Right lobe of liver (tissue), 6 donors: ENCODE measurements around the gene MOB2. TPM values are rescaled to one million over a fixed set of nuclear protein-coding genes. Genes with fewer than 3 reads are reported as not detected.
A peak's percentile ranks its signal among the peaks of the same experiment; 100 is the strongest.

Experiments
- ATAC-seq, 4 donors: fragments of 200-7000 bp; cut with Tn5 transposase; one replicate each; pipeline ENCODE4 v1.9.1; 2020; ENCODE audit warnings: mild to moderate bottlenecking in 4 of 4, moderate library complexity in 4 of 4
- DNase-seq, 3 donors: peaks; one replicate each; pipeline ENCODE4 v3.0.0-alpha.2; 2020
- H3K27ac ChIP-seq, 3 donors: fragments of 200-600 bp; one replicate each; pipeline ENCODE4 v1.8.0; 2022
- H3K27me3 ChIP-seq, 2 donors: fragments of 200-600 bp; one replicate each; pipeline ENCODE4 v1.8.0; 2022
- H3K36me3 ChIP-seq, 4 donors: fragments of 200-600 bp; sonication (generic) in 1 of 4; one replicate each; pipeline versions ENCODE4 v1.5.1 to v1.8.0; 2017 to 2022; ENCODE audit warnings: control low read depth in 1 of 4
- H3K4me1 ChIP-seq, 4 donors: fragments of 200-600 bp; sonication (generic) in 1 of 4; one replicate each; pipeline versions ENCODE4 v1.5.1 to v1.8.0; 2017 to 2022; ENCODE audit warnings: control low read depth in 1 of 4
- H3K4me3 ChIP-seq, 3 donors: fragments of 200-600 bp; one replicate each; pipeline ENCODE4 v1.8.0; 2022
- H3K9me3 ChIP-seq, 4 donors: fragments of 200-600 bp; sonication (generic) in 1 of 4; one replicate each; pipeline versions ENCODE4 v1.5.1 to v1.8.0; 2017 to 2022; ENCODE audit warnings: control low read depth in 1 of 4
- POLR2A ChIP-seq: fragments of 450-650 bp; IDR thresholded peaks from one replicate; pipeline ENCODE4 v1.6.1; 2017; ENCODE audit warnings: antibody characterized with exemption, mild to moderate bottlenecking
- whole genome bisulfite sequencing: methylation state at CpG from one replicate; pipeline ENCODE4 v1.1.6; 2018; ENCODE audit warnings: low coverage, low lambda C conversion rate; ENCODE audit not compliant: insufficient coverage; ENCODE audit errors: missing lambda C conversion rate; 5-methylcytosine and 5-hydroxymethylcytosine counted together
- intact Hi-C, 2 donors: fragments of 100-400 bp; cut with DNase I; formaldehyde crosslinking; loops; one replicate each; pipeline versions ENCODE4 v1.11.2 to v1.14.1; 2022
- total RNA-seq, 6 experiments: library from RNA; depleted of rRNA in 2 of 6; stranded (reverse); fragments of >200 nt in 2 of 6; fragmentation: NEBNext Ultra II Directional in 3 of 6; extraction: Animal tissue kit (Norgen Biotek cat#: 25700) in 3 of 6; gene quantifications; one replicate each; pipeline versions ENCODE4 v1.1.0 to v1.2.4, GENCODE V29; 2016 to 2023
- TF ChIP-seq, protein P1 (sequence below), 4 donors: fragments of 200-600 bp in 3 of 4; fragments of 450-650 bp in 1 of 4; IDR thresholded peaks; one replicate each; pipeline versions ENCODE4 v1.5.1 to v1.8.0; 2016 to 2022; ENCODE audit warnings: antibody characterized with exemption in 4 of 4, mild to moderate bottlenecking in 2 of 4
- donor health status: DM: no; HTN: yes; CAD: no.
- donor health status: DM: no; HTN: no; CAD: no.
- donor health status: DM: no; HTN: no; CAD: no.
- donor health status: DM: no; HTN: yes; CAD: no.
- donor health status: DM: no; HTN: yes; CAD: no.

The MOB2 gene
- total RNA-seq, 6 experiments from 2014 or later = 8.5 to 17.0 (median 14.1) TPM

DNA sequence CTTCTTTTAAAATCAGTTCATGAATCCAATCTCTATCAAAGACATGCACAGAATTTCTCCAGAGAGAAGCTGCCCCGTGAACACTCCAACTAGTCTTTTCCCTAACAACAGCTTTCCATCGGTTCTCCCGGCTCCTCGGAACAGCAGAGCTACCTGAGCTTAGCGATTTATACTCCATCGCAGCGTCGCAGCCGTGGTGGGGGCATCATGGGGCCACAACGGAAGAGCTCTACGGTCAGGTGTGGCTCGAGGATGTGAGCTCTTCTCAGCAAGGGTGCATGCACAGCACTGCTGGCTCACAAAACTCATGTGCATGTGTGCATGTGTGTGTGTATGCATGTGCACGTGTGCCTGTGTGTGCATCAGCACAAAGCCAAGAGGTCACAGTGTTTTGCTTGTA, 11.7 kb upstream of the MOB2 start:
- intact Hi-C loops = no loop called here
- ATAC-seq = no peak
- no peak for TF ChIP-seq POLR2A
- TF ChIP-seq, protein P1, sequence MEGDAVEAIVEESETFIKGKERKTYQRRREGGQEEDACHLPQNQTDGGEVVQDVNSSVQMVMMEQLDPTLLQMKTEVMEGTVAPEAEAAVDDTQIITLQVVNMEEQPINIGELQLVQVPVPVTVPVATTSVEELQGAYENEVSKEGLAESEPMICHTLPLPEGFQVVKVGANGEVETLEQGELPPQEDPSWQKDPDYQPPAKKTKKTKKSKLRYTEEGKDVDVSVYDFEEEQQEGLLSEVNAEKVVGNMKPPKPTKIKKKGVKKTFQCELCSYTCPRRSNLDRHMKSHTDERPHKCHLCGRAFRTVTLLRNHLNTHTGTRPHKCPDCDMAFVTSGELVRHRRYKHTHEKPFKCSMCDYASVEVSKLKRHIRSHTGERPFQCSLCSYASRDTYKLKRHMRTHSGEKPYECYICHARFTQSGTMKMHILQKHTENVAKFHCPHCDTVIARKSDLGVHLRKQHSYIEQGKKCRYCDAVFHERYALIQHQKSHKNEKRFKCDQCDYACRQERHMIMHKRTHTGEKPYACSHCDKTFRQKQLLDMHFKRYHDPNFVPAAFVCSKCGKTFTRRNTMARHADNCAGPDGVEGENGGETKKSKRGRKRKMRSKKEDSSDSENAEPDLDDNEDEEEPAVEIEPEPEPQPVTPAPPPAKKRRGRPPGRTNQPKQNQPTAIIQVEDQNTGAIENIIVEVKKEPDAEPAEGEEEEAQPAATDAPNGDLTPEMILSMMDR (IDR thresholded peaks at IDR 0.05) = no peak
- WGBS = 96% methylated on average over 2 of the region's 13 CpGs
- DNase-seq = peak in 1 of 3 donors; percentile 23
- Histone ChIP-seq H3K27me3 (no peaks in the 10 kb centered on the region), H3K27ac (no peak overlapping the region), H3K4me1 (no peaks in the 10 kb centered on the region), H3K9me3 (no peaks in the 10 kb centered on the region), H3K4me3 (no peak overlapping the region), H3K36me3 (no peaks in the 10 kb centered on the region)

DNA sequence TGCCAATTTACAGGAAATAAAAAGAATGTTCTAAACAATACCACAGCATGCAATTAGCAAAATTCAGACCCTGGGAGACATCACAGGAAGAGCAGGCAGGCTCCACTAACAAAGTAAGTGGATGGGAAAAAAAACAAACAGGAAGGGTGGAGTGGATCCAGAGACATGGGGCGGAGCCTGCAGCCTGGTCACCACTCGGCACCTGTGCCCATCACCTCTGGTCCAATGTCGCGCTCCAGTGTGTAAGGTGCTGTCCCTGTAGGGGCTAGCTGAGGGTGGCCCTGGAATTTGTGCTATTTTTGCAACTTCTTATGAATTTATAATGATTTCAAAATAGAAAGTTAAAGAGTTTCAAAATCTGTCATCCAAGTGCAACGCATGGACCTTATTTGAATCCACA, 11.0 kb upstream of the MOB2 start:
- Histone ChIP-seq H3K4me3 (no peak overlapping the region), H3K36me3 (no peaks in the 10 kb centered on the region), H3K27me3 (no peaks in the 10 kb centered on the region), H3K27ac (no peak overlapping the region), H3K4me1 (no peaks in the 10 kb centered on the region), H3K9me3 (no peaks in the 10 kb centered on the region)
- intact Hi-C loops = no loop called here
- DNase-seq (peak in 1 of 3 donors; percentile 18), ATAC-seq (no peak)
- 75% methylated on average over 5 of the region's 5 CpGs for WGBS
- TF ChIP-seq, protein P1 (IDR thresholded peaks at IDR 0.05) = no peak
- TF ChIP-seq POLR2A = no peak

DNA sequence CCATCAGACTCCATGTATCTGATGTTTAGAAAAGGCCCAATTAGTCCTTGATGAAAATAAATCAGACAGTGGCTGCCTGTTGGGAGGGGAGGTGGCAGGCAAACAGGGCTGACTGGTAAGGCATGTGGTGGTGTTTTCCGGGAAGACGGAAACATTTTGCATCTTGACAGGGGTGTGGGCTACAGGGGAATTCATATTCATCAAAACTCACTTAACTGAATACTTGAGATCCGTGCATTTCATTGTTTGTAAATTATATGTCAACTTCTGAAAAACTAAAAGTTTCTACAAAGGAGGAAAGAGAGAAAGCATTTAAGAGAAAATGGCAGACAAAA, 10.1 kb upstream of the MOB2 start:
- no peaks in the 10 kb centered on the region for H3K4me1 ChIP-seq
- DNase-seq = no peak

DNA sequence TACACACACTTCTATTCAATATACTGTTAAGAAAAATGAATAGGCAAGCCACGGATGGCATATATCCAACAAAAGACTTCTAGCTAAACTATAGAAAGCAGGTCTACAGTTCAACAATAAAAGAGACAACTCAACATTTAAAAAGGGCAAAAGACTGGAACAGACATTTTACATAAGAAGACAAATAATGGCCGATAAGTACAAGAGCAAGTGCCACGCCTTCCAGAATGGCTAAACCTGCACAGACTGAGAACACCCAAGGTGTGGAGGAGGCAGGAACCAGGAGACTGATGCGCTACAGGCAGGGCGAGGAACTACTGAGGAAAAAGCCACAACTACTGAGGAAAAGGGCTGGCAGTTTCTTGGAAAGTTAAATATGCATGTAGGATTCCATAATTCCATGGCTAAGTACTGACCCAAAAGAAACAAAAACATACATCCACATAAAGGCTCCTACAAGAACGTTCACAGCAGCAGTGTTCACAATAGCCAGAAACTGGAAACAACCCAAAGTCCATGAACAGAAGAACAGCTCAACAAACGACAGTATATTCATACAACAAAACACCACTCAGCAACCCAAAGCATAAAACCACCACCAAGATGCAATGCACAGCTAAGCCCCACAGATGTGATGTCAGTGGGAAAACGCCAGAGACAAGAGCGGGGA, 9.6 kb upstream of the MOB2 start:
- Histone ChIP-seq H3K27me3 (no peaks in the 10 kb centered on the region), H3K36me3 (no peaks in the 10 kb centered on the region), H3K4me3 (no peak overlapping the region), H3K9me3 (no peaks in the 10 kb centered on the region), H3K4me1 (no peaks in the 10 kb centered on the region), H3K27ac (no peak overlapping the region)
- 74% methylated on average over 9 of the region's 9 CpGs for WGBS
- ATAC-seq (no peak), DNase-seq (no peak)
- TF ChIP-seq, protein P1 (IDR thresholded peaks at IDR 0.05) = no peak
- TF ChIP-seq POLR2A = no peak
- intact Hi-C loops = no loop called here

More for the DNA sequence above, 10.1 kb upstream of the MOB2 start:
- Histone ChIP-seq H3K9me3 (no peaks in the 10 kb centered on the region), H3K27me3 (no peaks in the 10 kb centered on the region), H3K36me3 (no peaks in the 10 kb centered on the region), H3K27ac (no peak overlapping the region), H3K4me3 (no peak overlapping the region)
- ATAC-seq = no peak
- WGBS = 89% methylated on average over 3 of the region's 3 CpGs
- no peak for TF ChIP-seq POLR2A
- TF ChIP-seq, protein P1 (IDR thresholded peaks at IDR 0.05) = no peak
- intact Hi-C loops = no loop called here
